Activated naive CD8-positive, alpha-beta T cell treated with anti-CD3 and anti-CD28 coated beads for 36 hours (primary cell): ENCODE results near the gene PIGO. TPM values are rescaled to one million over a fixed set of nuclear protein-coding genes. Genes with fewer than 3 reads are reported as not detected.

ENCODE experiments used
- DNase-seq: peaks from one replicate; pipeline ENCODE4 v3.0.0; 2021
- H3K27ac Mint-ChIP-seq: one replicate; pipeline ENCODE4 v1.8.0; 2022; ENCODE audit warnings: mild to moderate bottlenecking, moderate library complexity, mixed read lengths
- H3K27me3 Mint-ChIP-seq: one replicate; pipeline ENCODE4 v1.8.0; 2022; ENCODE audit warnings: mild to moderate bottlenecking, mixed read lengths
- H3K36me3 Mint-ChIP-seq: one replicate; pipeline ENCODE4 v1.8.0; 2021; ENCODE audit warnings: mild to moderate bottlenecking, mixed read lengths
- H3K4me1 Mint-ChIP-seq: one replicate; pipeline ENCODE4 v1.8.0; 2021; ENCODE audit warnings: mixed read lengths
- H3K4me3 Mint-ChIP-seq: one replicate; pipeline ENCODE4 v1.8.0; 2022; ENCODE audit warnings: mild to moderate bottlenecking, moderate library complexity, mixed read lengths
- H3K9me3 Mint-ChIP-seq: one replicate; pipeline ENCODE4 v1.8.0; 2022; ENCODE audit warnings: mixed read lengths
- total RNA-seq, 2 experiments: library from RNA; stranded (reverse); gene quantifications; one replicate each; pipeline ENCODE4 v1.2.3, GENCODE V29; 2021

Gene PIGO
- 10 to 100 TPM; 24.3 to 25.4 TPM for total RNA-seq

- peak within 1 kb of the TSS; percentile 95 for H3K27ac Mint-ChIP-seq
- H3K27me3 Mint-ChIP-seq, result no peaks in the 10 kb centered on the region
- DNase-seq, result peak; percentile 93
- peaks cover 25% of the 10 kb centered on the region for H3K4me1 Mint-ChIP-seq
- H3K36me3 Mint-ChIP-seq, result peaks cover 22% of the 10 kb centered on the region
- no peaks in the 10 kb centered on the region for H3K9me3 Mint-ChIP-seq
- H3K4me3 Mint-ChIP-seq, result peak within 1 kb of the TSS; percentile 87
Measured at GRCh38 chr9:35096035-35096849, at the start of gene PIGO. TSS of gene PIGO (minus strand) at chr9:35096591. CDS start at chr9:35095565, 1,026 bp downstream.

- Mint-ChIP-seq H3K4me1 (no peaks in the 10 kb centered on the region), H3K36me3 (peaks cover 11% of the 10 kb centered on the region), H3K4me3 (no peak overlapping the region), H3K27me3 (no peaks in the 10 kb centered on the region), H3K9me3 (peaks cover 14% of the 10 kb centered on the region), H3K27ac (no peak overlapping the region)
- DNase-seq, result no peak
Measured at GRCh38 chr9:35142037-35142436, 45.6 kb upstream of the PIGO start.

GRCh38 chr9:35140093-35140492, 43.7 kb upstream of the PIGO start:
- Mint-ChIP-seq H3K4me3 (no peak overlapping the region), H3K36me3 (peaks cover 11% of the 10 kb centered on the region), H3K4me1 (no peaks in the 10 kb centered on the region), H3K27ac (no peak overlapping the region), H3K27me3 (no peaks in the 10 kb centered on the region), H3K9me3 (peaks cover 8% of the 10 kb centered on the region)
- no peak for DNase-seq

GRCh38 chr9:35136866-35137265, 40.5 kb upstream of the PIGO start:
- H3K4me3 Mint-ChIP-seq, result no peak overlapping the region
- H3K27me3 Mint-ChIP-seq, result no peaks in the 10 kb centered on the region
- DNase-seq, result no peak
- peaks cover 3% of the 10 kb centered on the region for H3K36me3 Mint-ChIP-seq
- peaks cover 3% of the 10 kb centered on the region for H3K9me3 Mint-ChIP-seq
- H3K27ac Mint-ChIP-seq, result no peak overlapping the region
- H3K4me1 Mint-ChIP-seq, result no peaks in the 10 kb centered on the region

- Mint-ChIP-seq H3K36me3 (peaks cover 2% of the 10 kb centered on the region), H3K27ac (no peak overlapping the region), H3K9me3 (peaks cover 2% of the 10 kb centered on the region), H3K4me1 (no peaks in the 10 kb centered on the region), H3K4me3 (no peak overlapping the region), H3K27me3 (no peaks in the 10 kb centered on the region)
- DNase-seq, result no peak
Measured at GRCh38 chr9:35135988-35136387, 39.6 kb upstream of the PIGO start.

GRCh38 chr9:35134920-35135319, 38.5 kb upstream of the PIGO start:
- Mint-ChIP-seq H3K27me3 (no peaks in the 10 kb centered on the region), H3K9me3 (peaks cover 2% of the 10 kb centered on the region), H3K4me3 (no peak overlapping the region), H3K4me1 (no peaks in the 10 kb centered on the region), H3K27ac (no peak overlapping the region), H3K36me3 (no peaks in the 10 kb centered on the region)
- no peak for DNase-seq

GRCh38 chr9:35116898-35117551, 20.6 kb upstream of the PIGO start:
- peak overlapping the region; percentile 88 for H3K27ac Mint-ChIP-seq
- DNase-seq, result peak; percentile 83
- peaks cover 2% of the 10 kb centered on the region for H3K9me3 Mint-ChIP-seq
- H3K36me3 Mint-ChIP-seq, result no peaks in the 10 kb centered on the region
- peaks cover 34% of the 10 kb centered on the region for H3K4me1 Mint-ChIP-seq
- H3K4me3 Mint-ChIP-seq, result peak overlapping the region; percentile 92
- H3K27me3 Mint-ChIP-seq, result no peaks in the 10 kb centered on the region

- H3K27ac Mint-ChIP-seq, result peak overlapping the region; percentile 88
- H3K4me3 Mint-ChIP-seq, result peak overlapping the region; percentile 92
Measured at GRCh38 chr9:35116539-35116897, 20.1 kb upstream of the PIGO start.

GRCh38 chr9:35115680-35116538, 19.5 kb upstream of the PIGO start, which contains the start of gene ATOSB:
TSS of gene ATOSB (minus strand) at chr9:35115862. CDS start at chr9:35108274, 7,588 bp downstream.
- Mint-ChIP-seq H3K36me3 (no peaks in the 10 kb centered on the region), H3K4me3 (peak within 1 kb of the TSS; percentile 92), H3K27ac (peak within 1 kb of the TSS; percentile 88), H3K9me3 (peaks cover 2% of the 10 kb centered on the region), H3K4me1 (peaks cover 40% of the 10 kb centered on the region), H3K27me3 (no peaks in the 10 kb centered on the region)
- DNase-seq, result peak; percentile 95

More at GRCh38 chr9:35116539-35116897, 20.1 kb upstream of the PIGO start:
- H3K36me3 Mint-ChIP-seq, result no peaks in the 10 kb centered on the region
- no peak for DNase-seq
- peaks cover 39% of the 10 kb centered on the region for H3K4me1 Mint-ChIP-seq
- H3K27me3 Mint-ChIP-seq, result no peaks in the 10 kb centered on the region
- H3K9me3 Mint-ChIP-seq, result peaks cover 2% of the 10 kb centered on the region

GRCh38 chr9:35114840-35115628, 18.6 kb upstream of the PIGO start:
- Mint-ChIP-seq H3K9me3 (peaks cover 2% of the 10 kb centered on the region), H3K4me3 (peak overlapping the region; percentile 92), H3K36me3 (no peaks in the 10 kb centered on the region), H3K27ac (peak overlapping the region; percentile 88), H3K27me3 (no peaks in the 10 kb centered on the region), H3K4me1 (peaks cover 43% of the 10 kb centered on the region)
- peak; percentile 46 for DNase-seq

- peaks cover 2% of the 10 kb centered on the region for H3K9me3 Mint-ChIP-seq
- no peaks in the 10 kb centered on the region for H3K27me3 Mint-ChIP-seq
- DNase-seq, result peak; percentile 77
- no peaks in the 10 kb centered on the region for H3K36me3 Mint-ChIP-seq
- H3K4me3 Mint-ChIP-seq, result peak overlapping the region; percentile 92
- peak overlapping the region; percentile 88 for H3K27ac Mint-ChIP-seq
- peaks cover 43% of the 10 kb centered on the region for H3K4me1 Mint-ChIP-seq
Measured at GRCh38 chr9:35114113-35114839, 17.9 kb upstream of the PIGO start.

- no peak for DNase-seq
- H3K4me3 Mint-ChIP-seq, result peak overlapping the region; percentile 65
- peak overlapping the region; percentile 67 for H3K27ac Mint-ChIP-seq
- no peaks in the 10 kb centered on the region for H3K36me3 Mint-ChIP-seq
- H3K4me1 Mint-ChIP-seq, result peaks cover 43% of the 10 kb centered on the region
- H3K27me3 Mint-ChIP-seq, result no peaks in the 10 kb centered on the region
- H3K9me3 Mint-ChIP-seq, result peaks cover 2% of the 10 kb centered on the region
Measured at GRCh38 chr9:35112257-35113020, 16.0 kb upstream of the PIGO start.
